K562 (cell line): ENCODE measurements around the gene GALNT9.

Source experiments
- POLR3A ChIP-seq: IDR thresholded peaks from 2 replicates; pipeline ENCODE4 v1.6.1; 2011; ENCODE audit warnings: borderline replicate concordance, mild to moderate bottlenecking, moderate library complexity; ENCODE audit not compliant: insufficient read length, insufficient read depth; ENCODE audit errors: extremely low read depth
- TAF1 ChIP-seq: IDR thresholded peaks from 2 replicates; pipeline ENCODE4 v1.6.1; 2011; ENCODE audit warnings: mild to moderate bottlenecking, low read length, moderate library complexity; ENCODE audit not compliant: insufficient read depth, control insufficient read depth, severe bottlenecking; ENCODE audit errors: extremely low read depth

GRCh38 chr12:132160016-132160415 is 169.4 kb downstream of the GALNT9 start:
- TF ChIP-seq TAF1 (no peak), POLR3A (no peak)
